ENCODE data around the gene TBC1D22A. TPM values are rescaled to one million over a fixed set of nuclear protein-coding genes. Genes with fewer than 3 reads are reported as not detected.

Gene TBC1D22A
- total and polyA plus RNA-seq, 9 of the 15 experiments (the other 6 are each of a cell fraction or from before 2014, with no cell fraction given), result 0.20 to 11.5 (median 5.2) TPM

DNA sequence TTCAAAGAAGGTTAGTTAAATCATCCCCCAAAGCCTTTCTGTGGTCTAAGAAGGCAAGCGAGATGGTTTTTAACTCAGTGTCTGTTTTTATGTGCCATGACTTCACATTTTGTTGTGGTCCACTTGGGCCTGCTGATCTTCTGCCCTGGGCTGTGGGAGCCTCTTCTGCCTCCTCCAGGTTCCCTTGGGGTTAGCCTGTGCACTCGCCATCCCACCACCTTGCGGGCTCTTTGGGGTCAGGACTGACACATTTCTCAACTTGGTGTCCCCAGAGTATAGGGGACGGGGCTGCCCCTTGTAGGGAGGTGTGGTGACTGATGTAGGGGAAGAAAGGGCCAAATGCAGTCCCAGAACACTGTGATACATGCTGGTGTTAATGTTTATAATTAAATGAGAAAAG is 207.0 kb downstream of the TBC1D22A start:
- Histone ChIP-seq H4K20me1 (replicated peaks; ENCODE audit: control insufficient read depth, insufficient read depth, low read length) (0 out of 2 replicates have a peak, but pooled peaks cover 6% of the 10 kb centered on the region), H3K4me3 (no peak overlapping the region), H3K4me2 (ENCODE audit: insufficient read depth, low read length) (no peak overlapping the region), H3K9me1 (ENCODE audit: control insufficient read depth, insufficient read depth, low read length) (no peaks in the 10 kb centered on the region), H2AFZ (ENCODE audit: low read depth, low read length) (no peak overlapping the region), H3K27ac (ENCODE audit: extremely low read depth, low read depth, low read length) (no peak overlapping the region), H3K9me3 (replicated peaks; ENCODE audit: control insufficient read depth, insufficient read depth, low read depth, low read length) (no peaks in the 10 kb centered on the region), H3K27me3 (ENCODE audit: control insufficient read depth in 2 of 2, insufficient read depth in 2 of 2, low read length in 2 of 2) (no peaks in the 10 kb centered on the region), H3K4me1 (replicated peaks in 1 of 2; ENCODE audit: control insufficient read depth in 2 of 2, insufficient read depth in 2 of 2, low read length in 2 of 2) (peaks cover 2 to 23% of the 10 kb centered on the region in 2 experiments; a peak in 4 of 5 replicates), H3K36me3 (ENCODE audit: control insufficient read depth, insufficient read depth, low read length) (no peaks in the 10 kb centered on the region), H3K79me2 (ENCODE audit: control insufficient read depth, insufficient read depth, low read length) (no peaks in the 10 kb centered on the region), H3K9ac (ENCODE audit: insufficient read depth in 1 of 2, low read depth in 2 of 2, low read length in 2 of 2) (no peak overlapping the region)
- DNase-seq (ENCODE audit: extremely low read depth in 1 of 4, low spot score in 3 of 4) (no peak), ATAC-seq (no peak), FAIRE-seq (no peak)
- ChIA-PET POLR2A (no interaction called here), CTCF (ENCODE audit: low intra/inter-chr PET ratio) (no interaction called here)
- WGBS (ENCODE audit: insufficient coverage, low coverage, missing lambda C conversion rate), result 66% methylated on average over 4 of the region's 4 CpGs
- in situ Hi-C loops (cut with MboI), result no loop called here
- BruUV-seq (replicated peaks), result no TSS peak
- intact Hi-C loops (cut with micrococcal nuclease), result no loop called here
- no peak for TF ChIP-seq SNIP1 (IDR thresholded peaks at IDR 0.05; ENCODE audit: low read depth)
- no peak for TF ChIP-seq ZKSCAN8 (CRISPR knock-in tag; IDR thresholded peaks at IDR 0.05)
- TF ChIP-seq DNMT1 (IDR thresholded peaks at IDR 0.05), result no peak
- TF ChIP-seq SMARCA5 (IDR thresholded peaks at IDR 0.05), result no peak
- TF ChIP-seq, protein P1, sequence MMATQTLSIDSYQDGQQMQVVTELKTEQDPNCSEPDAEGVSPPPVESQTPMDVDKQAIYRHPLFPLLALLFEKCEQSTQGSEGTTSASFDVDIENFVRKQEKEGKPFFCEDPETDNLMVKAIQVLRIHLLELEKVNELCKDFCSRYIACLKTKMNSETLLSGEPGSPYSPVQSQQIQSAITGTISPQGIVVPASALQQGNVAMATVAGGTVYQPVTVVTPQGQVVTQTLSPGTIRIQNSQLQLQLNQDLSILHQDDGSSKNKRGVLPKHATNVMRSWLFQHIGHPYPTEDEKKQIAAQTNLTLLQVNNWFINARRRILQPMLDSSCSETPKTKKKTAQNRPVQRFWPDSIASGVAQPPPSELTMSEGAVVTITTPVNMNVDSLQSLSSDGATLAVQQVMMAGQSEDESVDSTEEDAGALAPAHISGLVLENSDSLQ (IDR thresholded peaks at IDR 0.05), result no peak
- no peak for TF ChIP-seq SIRT6 (IDR thresholded peaks at IDR 0.05; ENCODE audit: low read depth, low read length)
- no peak for TF ChIP-seq PCBP1 (IDR thresholded peaks at IDR 0.05; ENCODE audit: low read depth, low read length, poor library complexity, severe bottlenecking)
- TF ChIP-seq ZNF274 (IDR thresholded peaks at IDR 0.05; ENCODE audit: borderline replicate concordance, low read depth, low read length), result no peak
- no peak for TF ChIP-seq HNRNPK (IDR thresholded peaks at IDR 0.05; ENCODE audit: low read depth, low read length, poor library complexity, severe bottlenecking)
- TF ChIP-seq SP2 (IDR thresholded peaks at IDR 0.05; ENCODE audit: extremely low read depth, low read depth, low read length, poor library complexity, severe bottlenecking), result no peak
- TF ChIP-seq, protein P2, sequence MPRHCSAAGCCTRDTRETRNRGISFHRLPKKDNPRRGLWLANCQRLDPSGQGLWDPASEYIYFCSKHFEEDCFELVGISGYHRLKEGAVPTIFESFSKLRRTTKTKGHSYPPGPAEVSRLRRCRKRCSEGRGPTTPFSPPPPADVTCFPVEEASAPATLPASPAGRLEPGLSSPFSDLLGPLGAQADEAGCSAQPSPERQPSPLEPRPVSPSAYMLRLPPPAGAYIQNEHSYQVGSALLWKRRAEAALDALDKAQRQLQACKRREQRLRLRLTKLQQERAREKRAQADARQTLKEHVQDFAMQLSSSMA (CRISPR knock-in tag; IDR thresholded peaks at IDR 0.05), result no peak
- TF ChIP-seq, protein P3, sequence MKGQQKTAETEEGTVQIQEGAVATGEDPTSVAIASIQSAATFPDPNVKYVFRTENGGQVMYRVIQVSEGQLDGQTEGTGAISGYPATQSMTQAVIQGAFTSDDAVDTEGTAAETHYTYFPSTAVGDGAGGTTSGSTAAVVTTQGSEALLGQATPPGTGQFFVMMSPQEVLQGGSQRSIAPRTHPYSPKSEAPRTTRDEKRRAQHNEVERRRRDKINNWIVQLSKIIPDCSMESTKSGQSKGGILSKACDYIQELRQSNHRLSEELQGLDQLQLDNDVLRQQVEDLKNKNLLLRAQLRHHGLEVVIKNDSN (CRISPR knock-in tag; IDR thresholded peaks at IDR 0.05), result no peak
- no peak for TF ChIP-seq NR2C1 (IDR thresholded peaks at IDR 0.05)
- no peak for TF ChIP-seq NR2C1 (tag; IDR thresholded peaks at IDR 0.05)
- TF ChIP-seq GATAD2A (IDR thresholded peaks at IDR 0.05), result no peak
- TF ChIP-seq, protein P4, sequence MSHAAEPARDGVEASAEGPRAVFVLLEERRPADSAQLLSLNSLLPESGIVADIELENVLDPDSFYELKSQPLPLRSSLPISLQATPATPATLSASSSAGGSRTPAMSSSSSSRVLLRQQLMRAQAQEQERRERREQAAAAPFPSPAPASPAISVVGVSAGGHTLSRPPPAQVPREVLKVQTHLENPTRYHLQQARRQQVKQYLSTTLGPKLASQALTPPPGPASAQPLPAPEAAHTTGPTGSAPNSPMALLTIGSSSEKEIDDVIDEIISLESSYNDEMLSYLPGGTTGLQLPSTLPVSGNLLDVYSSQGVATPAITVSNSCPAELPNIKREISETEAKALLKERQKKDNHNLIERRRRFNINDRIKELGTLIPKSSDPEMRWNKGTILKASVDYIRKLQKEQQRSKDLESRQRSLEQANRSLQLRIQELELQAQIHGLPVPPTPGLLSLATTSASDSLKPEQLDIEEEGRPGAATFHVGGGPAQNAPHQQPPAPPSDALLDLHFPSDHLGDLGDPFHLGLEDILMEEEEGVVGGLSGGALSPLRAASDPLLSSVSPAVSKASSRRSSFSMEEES (CRISPR knock-in tag; IDR thresholded peaks at IDR 0.05), result no peak
- TF ChIP-seq, protein P5, sequence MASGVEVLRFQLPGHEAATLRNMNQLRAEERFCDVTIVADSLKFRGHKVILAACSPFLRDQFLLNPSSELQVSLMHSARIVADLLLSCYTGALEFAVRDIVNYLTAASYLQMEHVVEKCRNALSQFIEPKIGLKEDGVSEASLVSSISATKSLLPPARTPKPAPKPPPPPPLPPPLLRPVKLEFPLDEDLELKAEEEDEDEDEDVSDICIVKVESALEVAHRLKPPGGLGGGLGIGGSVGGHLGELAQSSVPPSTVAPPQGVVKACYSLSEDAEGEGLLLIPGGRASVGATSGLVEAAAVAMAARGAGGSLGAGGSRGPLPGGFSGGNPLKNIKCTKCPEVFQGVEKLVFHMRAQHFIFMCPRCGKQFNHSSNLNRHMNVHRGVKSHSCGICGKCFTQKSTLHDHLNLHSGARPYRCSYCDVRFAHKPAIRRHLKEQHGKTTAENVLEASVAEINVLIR (CRISPR knock-in tag; IDR thresholded peaks at IDR 0.05), result no peak
- no peak for TF ChIP-seq SRSF1 (IDR thresholded peaks at IDR 0.05; ENCODE audit: low read depth, low read length)
- TF ChIP-seq MAFK (IDR thresholded peaks at IDR 0.05; ENCODE audit: low read length), result no peak
- TF ChIP-seq LCOR (CRISPR knock-in tag; IDR thresholded peaks at IDR 0.05), result no peak

Data from K562 (cell line).